ENCODE measurements around the gene SPEN. TPM values are rescaled to one million over a fixed set of nuclear protein-coding genes. Genes with fewer than 3 reads are reported as not detected.

The SPEN gene
- total and polyA plus RNA-seq, 2 experiments from 2014 or later: 14.9 to 43.6 TPM

DNA sequence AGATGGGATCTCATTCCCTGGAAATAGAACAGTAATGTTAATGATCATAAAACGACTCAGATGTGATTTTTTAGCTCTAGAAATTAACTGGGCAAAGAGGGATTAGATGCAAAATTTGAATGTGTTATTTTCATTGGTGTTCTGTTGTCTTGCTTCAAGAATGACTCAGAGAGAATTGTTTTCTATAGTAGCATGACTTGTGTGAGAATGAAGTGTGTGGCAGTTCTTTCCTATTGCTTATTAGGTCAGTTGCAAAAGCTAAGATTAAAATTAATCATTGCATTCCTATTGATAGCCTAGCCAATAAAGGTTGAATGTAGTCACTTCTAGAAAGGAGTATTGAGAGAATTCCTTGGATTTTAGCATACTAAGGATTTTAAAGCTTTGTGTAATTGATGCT, 22.9 kb downstream of the SPEN start:
- Histone ChIP-seq H3K27me3 (ENCODE audit: insufficient read depth) (no peaks in the 10 kb centered on the region), H3K36me3 (ENCODE audit: insufficient read depth) (no peaks in the 10 kb centered on the region), H3K4me1 (ENCODE audit: insufficient read depth) (no peaks in the 10 kb centered on the region), H2AFZ (no peak overlapping the region), H3K9me2 (ENCODE audit: insufficient read depth) (no peaks in the 10 kb centered on the region), H3F3A (replicated peaks; ENCODE audit: low read depth) (no peaks in the 10 kb centered on the region), H3K79me2 (replicated peaks; ENCODE audit: insufficient read depth) (peaks cover 97% of the 10 kb centered on the region), H3K4me3 (no peak overlapping the region), H3K27ac (ENCODE audit: low read depth) (no peak overlapping the region), H4K20me1 (replicated peaks; ENCODE audit: insufficient read depth) (peaks cover 27% of the 10 kb centered on the region), H3K4me2 (no peak overlapping the region)
- H3K9me3 Mint-ChIP-seq: no peaks in the 10 kb centered on the region
- ATAC-seq (no peak), DNase-seq (ENCODE audit: low spot score) (no peak)
- H3K4me1 Mint-ChIP-seq: peaks cover 8% of the 10 kb centered on the region; the same call in 2 of the 3 replicates
- peaks cover 2% of the 10 kb centered on the region for H3K27me3 Mint-ChIP-seq (ENCODE audit: insufficient read depth, low read depth, poor library complexity)
- no peak overlapping the region for H3K27ac Mint-ChIP-seq
- no peak overlapping the region for H3K4me3 Mint-ChIP-seq
- TF ChIP-seq CREB1 (CRISPR knock-in tag; IDR thresholded peaks at IDR 0.05; ENCODE audit: low read depth) (no peak), ZNF114 (CRISPR knock-in tag; IDR thresholded peaks at IDR 0.05) (no peak), STAT1 (IDR thresholded peaks at IDR 0.05; ENCODE audit: unreplicated experiment) (no peak), JUNB (IDR thresholded peaks at IDR 0.05; ENCODE audit: unreplicated experiment) (no peak), REST (IDR thresholded peaks at IDR 0.05; ENCODE audit: unreplicated experiment) (no peak), NANOG (IDR thresholded peaks at IDR 0.05; ENCODE audit: borderline replicate concordance) (no peak), ZNF462 (CRISPR knock-in tag; IDR thresholded peaks at IDR 0.05) (no peak), EZH2 (IDR thresholded peaks at IDR 0.05; ENCODE audit: low read depth, unreplicated experiment) (no peak), POLR2AphosphoS5 (IDR thresholded peaks at IDR 0.05; ENCODE audit: low read depth) (no peak), CTCF (conservative IDR thresholded peaks at IDR 0.05; ENCODE audit: low read depth in 2 of 2) (no peak), ZNF331 (CRISPR knock-in tag; IDR thresholded peaks at IDR 0.05; ENCODE audit: low read depth) (no peak), ETS1 (IDR thresholded peaks at IDR 0.05) (no peak), EZH2phosphoT487 (IDR thresholded peaks at IDR 0.05; ENCODE audit: unreplicated experiment) (no peak)
- H3K36me3 Mint-ChIP-seq (ENCODE audit: low read depth): peaks cover 16% of the 10 kb centered on the region; the same call in 2 of the 3 replicates

All from GM23338 (cell line).